Measurements from ENCODE around the gene AFF1.

DNA sequence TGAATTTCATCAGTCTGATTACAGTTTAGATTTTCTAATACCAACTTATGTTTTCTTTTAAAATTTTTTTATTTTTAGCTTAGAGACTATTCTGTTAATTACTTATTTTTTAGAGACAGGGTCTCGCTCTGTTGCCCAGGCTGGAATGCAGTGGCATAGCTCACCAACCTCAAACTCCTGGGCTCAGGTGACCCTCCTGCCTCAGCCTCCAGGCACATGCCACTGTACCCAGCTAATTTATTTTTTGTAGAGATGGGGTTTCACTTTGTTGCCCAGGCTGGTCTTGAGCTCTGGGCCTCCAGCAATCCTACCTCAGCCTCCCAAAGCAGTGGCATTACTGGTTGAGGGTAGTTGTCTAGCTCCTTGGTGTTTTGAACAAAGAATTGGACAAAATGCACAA lies 183.6 kb downstream of the AFF1 start:
- TF ChIP-seq, protein P1, sequence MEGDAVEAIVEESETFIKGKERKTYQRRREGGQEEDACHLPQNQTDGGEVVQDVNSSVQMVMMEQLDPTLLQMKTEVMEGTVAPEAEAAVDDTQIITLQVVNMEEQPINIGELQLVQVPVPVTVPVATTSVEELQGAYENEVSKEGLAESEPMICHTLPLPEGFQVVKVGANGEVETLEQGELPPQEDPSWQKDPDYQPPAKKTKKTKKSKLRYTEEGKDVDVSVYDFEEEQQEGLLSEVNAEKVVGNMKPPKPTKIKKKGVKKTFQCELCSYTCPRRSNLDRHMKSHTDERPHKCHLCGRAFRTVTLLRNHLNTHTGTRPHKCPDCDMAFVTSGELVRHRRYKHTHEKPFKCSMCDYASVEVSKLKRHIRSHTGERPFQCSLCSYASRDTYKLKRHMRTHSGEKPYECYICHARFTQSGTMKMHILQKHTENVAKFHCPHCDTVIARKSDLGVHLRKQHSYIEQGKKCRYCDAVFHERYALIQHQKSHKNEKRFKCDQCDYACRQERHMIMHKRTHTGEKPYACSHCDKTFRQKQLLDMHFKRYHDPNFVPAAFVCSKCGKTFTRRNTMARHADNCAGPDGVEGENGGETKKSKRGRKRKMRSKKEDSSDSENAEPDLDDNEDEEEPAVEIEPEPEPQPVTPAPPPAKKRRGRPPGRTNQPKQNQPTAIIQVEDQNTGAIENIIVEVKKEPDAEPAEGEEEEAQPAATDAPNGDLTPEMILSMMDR (IDR thresholded peaks at IDR 0.05) = no peak
- TF ChIP-seq TCF7L2 (IDR thresholded peaks at IDR 0.05; ENCODE audit: low read depth, low read length) = no peak
- TF ChIP-seq, protein P2, sequence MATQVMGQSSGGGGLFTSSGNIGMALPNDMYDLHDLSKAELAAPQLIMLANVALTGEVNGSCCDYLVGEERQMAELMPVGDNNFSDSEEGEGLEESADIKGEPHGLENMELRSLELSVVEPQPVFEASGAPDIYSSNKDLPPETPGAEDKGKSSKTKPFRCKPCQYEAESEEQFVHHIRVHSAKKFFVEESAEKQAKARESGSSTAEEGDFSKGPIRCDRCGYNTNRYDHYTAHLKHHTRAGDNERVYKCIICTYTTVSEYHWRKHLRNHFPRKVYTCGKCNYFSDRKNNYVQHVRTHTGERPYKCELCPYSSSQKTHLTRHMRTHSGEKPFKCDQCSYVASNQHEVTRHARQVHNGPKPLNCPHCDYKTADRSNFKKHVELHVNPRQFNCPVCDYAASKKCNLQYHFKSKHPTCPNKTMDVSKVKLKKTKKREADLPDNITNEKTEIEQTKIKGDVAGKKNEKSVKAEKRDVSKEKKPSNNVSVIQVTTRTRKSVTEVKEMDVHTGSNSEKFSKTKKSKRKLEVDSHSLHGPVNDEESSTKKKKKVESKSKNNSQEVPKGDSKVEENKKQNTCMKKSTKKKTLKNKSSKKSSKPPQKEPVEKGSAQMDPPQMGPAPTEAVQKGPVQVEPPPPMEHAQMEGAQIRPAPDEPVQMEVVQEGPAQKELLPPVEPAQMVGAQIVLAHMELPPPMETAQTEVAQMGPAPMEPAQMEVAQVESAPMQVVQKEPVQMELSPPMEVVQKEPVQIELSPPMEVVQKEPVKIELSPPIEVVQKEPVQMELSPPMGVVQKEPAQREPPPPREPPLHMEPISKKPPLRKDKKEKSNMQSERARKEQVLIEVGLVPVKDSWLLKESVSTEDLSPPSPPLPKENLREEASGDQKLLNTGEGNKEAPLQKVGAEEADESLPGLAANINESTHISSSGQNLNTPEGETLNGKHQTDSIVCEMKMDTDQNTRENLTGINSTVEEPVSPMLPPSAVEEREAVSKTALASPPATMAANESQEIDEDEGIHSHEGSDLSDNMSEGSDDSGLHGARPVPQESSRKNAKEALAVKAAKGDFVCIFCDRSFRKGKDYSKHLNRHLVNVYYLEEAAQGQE (IDR thresholded peaks at IDR 0.05; ENCODE audit: insufficient read depth in 1 of 2, low read depth in 2 of 2, low read length in 1 of 2) = no peak
- no peak for TF ChIP-seq POLR2AphosphoS5 (IDR thresholded peaks at IDR 0.05; ENCODE audit: low read depth, low read length)

Data from Panc1 (cell line).